Neural progenitor cell (in vitro differentiated cells): ENCODE data around the gene KLRD1.

Experiments
- CTCF ChIP-seq: fragments of 200-600 bp; sonication (generic); IDR thresholded peaks from 2 replicates; pipeline ENCODE4 v1.5.1; 2017; ENCODE audit warnings: antibody characterized with exemption, mild to moderate bottlenecking
- EZH2 ChIP-seq: fragments of 200-600 bp; sonication (generic); IDR thresholded peaks from 2 replicates; pipeline ENCODE4 v1.6.1; 2017; ENCODE audit warnings: antibody characterized with exemption, mild to moderate bottlenecking, moderate library complexity
- EZH2phosphoT487 ChIP-seq: fragments of 200-600 bp; sonication (generic); IDR thresholded peaks from 2 replicates; pipeline ENCODE4 v1.6.1; 2017; ENCODE audit warnings: antibody characterized with exemption

- TF ChIP-seq CTCF (no peak), EZH2phosphoT487 (no peak), EZH2 (no peak)
Measured at GRCh38 chr12:10293151-10293550, 14.5 kb upstream of the KLRD1 start.
